Astrocyte (in vitro differentiated cells and primary cell): Measurements from ENCODE around the gene MST1.

Source experiments
- EZH2 ChIP-seq: IDR thresholded peaks from 2 replicates; pipeline ENCODE4 v1.6.1; 2012; ENCODE audit warnings: mild to moderate bottlenecking, low read length, inconsistent platforms; ENCODE audit not compliant: insufficient read depth
- TF ChIP-seq, protein P1 (sequence below): IDR thresholded peaks from 2 replicates; pipeline ENCODE4 v1.5.1; 2011; ENCODE audit warnings: low read depth, mild to moderate bottlenecking, inconsistent platforms, low read length, moderate library complexity; ENCODE audit not compliant: insufficient read depth

DNA sequence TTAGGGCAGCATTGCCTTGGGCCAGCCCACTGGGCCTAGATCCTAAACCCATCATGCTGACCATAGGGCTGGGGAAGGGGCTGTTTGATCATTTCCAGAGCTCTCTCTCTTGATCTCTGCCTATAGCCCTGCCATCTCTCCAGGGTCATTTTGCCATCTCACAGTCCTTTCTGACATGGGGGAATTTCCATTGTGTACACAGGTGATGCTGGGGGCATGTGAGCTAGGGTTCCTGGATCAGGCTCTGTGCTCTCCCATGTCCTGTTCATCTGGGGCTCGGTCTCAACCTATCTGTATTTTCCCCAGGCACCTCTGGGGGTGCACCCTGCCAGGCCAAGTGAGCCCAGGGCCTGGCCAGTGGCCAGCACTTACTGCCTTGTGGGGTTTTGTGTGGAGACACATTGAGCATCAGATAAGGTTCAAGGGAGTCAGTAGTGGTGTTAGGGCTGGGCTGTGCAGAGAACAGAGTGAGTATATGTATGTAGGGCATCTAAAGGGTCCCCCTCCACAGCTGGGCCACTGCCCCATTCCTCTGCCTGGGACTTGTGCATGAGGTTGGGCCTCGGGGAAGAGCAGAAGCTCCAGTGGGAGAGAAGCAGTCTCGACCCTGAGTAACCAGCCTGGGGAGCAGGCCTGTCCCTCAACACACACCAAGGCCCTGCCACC, 40.8 kb downstream of the MST1 start:
- TF ChIP-seq EZH2 = no peak
- TF ChIP-seq, protein P1, sequence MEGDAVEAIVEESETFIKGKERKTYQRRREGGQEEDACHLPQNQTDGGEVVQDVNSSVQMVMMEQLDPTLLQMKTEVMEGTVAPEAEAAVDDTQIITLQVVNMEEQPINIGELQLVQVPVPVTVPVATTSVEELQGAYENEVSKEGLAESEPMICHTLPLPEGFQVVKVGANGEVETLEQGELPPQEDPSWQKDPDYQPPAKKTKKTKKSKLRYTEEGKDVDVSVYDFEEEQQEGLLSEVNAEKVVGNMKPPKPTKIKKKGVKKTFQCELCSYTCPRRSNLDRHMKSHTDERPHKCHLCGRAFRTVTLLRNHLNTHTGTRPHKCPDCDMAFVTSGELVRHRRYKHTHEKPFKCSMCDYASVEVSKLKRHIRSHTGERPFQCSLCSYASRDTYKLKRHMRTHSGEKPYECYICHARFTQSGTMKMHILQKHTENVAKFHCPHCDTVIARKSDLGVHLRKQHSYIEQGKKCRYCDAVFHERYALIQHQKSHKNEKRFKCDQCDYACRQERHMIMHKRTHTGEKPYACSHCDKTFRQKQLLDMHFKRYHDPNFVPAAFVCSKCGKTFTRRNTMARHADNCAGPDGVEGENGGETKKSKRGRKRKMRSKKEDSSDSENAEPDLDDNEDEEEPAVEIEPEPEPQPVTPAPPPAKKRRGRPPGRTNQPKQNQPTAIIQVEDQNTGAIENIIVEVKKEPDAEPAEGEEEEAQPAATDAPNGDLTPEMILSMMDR = no peak
